ENCODE results near the gene ASXL3. TPM values are rescaled to one million over a fixed set of nuclear protein-coding genes. Genes with fewer than 3 reads are reported as not detected.
A peak's percentile ranks its signal among the peaks of the same experiment; 100 is the strongest.

The ASXL3 gene
- total RNA-seq, 4 donors from 2014 or later: 0.93 to 2.2 (median 1.5) TPM

DNA sequence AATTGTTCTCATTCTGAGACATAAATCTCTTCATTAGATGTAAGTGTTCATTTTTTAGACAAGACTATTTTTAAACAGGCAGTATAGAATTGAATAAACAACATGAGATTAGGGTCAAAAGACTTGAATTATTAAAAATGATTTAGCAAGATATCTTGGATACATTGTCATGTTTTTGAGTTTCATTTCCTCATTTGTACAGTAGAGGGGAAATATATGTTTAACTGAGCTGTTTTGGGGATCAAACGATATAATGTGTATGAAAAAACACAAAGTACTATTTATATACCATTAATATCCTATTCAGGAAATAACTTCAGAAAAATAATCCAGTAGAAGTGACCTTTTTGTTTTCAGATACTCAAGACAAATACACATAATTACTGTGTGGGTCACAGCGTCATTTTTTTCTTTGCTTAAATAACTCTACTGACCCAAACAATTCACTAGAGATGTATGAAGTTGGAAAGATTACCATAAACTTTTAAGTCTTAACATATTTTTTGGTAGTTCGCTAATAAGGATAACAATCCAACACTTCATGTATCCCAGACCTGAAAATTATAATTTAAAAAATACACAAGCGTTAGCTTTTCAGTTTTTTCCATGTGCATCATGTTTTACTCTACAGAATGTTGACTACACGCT lies 896 bp upstream of the ASXL3 start:
- 11% methylated on average over 5 of the region's 5 CpGs for WGBS, 2 donors (ENCODE audit: low coverage in 1 of 2)
- ATAC-seq: no peak
- H3K36me3 ChIP-seq: no peaks in the 10 kb centered on the region
- peaks cover 0 to 23% (median 6%) of the 10 kb centered on the region in 3 donors for H3K4me1 ChIP-seq
- peaks cover 41% of the 10 kb centered on the region for H3K27me3 ChIP-seq
- peak overlapping the region; percentile 49 to 67 for H3K4me3 ChIP-seq
- H3K27ac ChIP-seq: peak overlapping the region in 3 of 4 donors; percentile 80 to 90 (median 81)
- H3K9me3 ChIP-seq: no peaks in the 10 kb centered on the region
- TF ChIP-seq POLR2A (IDR thresholded peaks at IDR 0.05) (no peak), CTCF (IDR thresholded peaks at IDR 0.05) (no peak), POLR2AphosphoS5 (IDR thresholded peaks at IDR 0.05) (no peak), EP300 (IDR thresholded peaks at IDR 0.05) (no peak)

GRCh38 chr18:33578518-33579348 lies 714 bp downstream of the ASXL3 start:
- H3K4me1 ChIP-seq: peaks cover 0 to 23% (median 6%) of the 10 kb centered on the region in 3 donors
- ATAC-seq: peak; percentile 32
- 2% methylated on average over 17 of the region's 80 CpGs; no CpG with 5 or more reads in 1 of the 2 donors for WGBS, 2 donors (ENCODE audit: low coverage in 1 of 2)
- H3K4me3 ChIP-seq: peak overlapping the region; percentile 42 to 67
- H3K9me3 ChIP-seq: no peaks in the 10 kb centered on the region
- peaks cover 41% of the 10 kb centered on the region for H3K27me3 ChIP-seq
- H3K27ac ChIP-seq: peak overlapping the region in 3 of 4 donors; percentile 80 to 82 (median 81)
- no peaks in the 10 kb centered on the region for H3K36me3 ChIP-seq
- no peak for TF ChIP-seq EP300 (IDR thresholded peaks at IDR 0.05)
- TF ChIP-seq POLR2A (IDR thresholded peaks at IDR 0.05): no peak
- TF ChIP-seq CTCF (IDR thresholded peaks at IDR 0.05): no peak
- no peak for TF ChIP-seq POLR2AphosphoS5 (IDR thresholded peaks at IDR 0.05)

- 23 to 24% methylated on average over 13 to 16 of the region's 16 CpGs for WGBS, 2 donors (ENCODE audit: low coverage in 1 of 2)
- Histone ChIP-seq H3K27me3 (peaks cover 40% of the 10 kb centered on the region), H3K9me3 (no peaks in the 10 kb centered on the region), H3K27ac (peak overlapping the region in 3 of 4 donors; percentile 80 to 82 (median 81)), H3K4me1 (peaks cover 0 to 23% (median 6%) of the 10 kb centered on the region in 3 donors), H3K4me3 (peak overlapping the region; percentile 42 to 67), H3K36me3 (no peaks in the 10 kb centered on the region)
- TF ChIP-seq POLR2A (IDR thresholded peaks at IDR 0.05) (no peak), CTCF (IDR thresholded peaks at IDR 0.05) (no peak), POLR2AphosphoS5 (IDR thresholded peaks at IDR 0.05) (no peak), EP300 (IDR thresholded peaks at IDR 0.05) (no peak)
- ATAC-seq: peak; percentile 3
Measured at GRCh38 chr18:33579349-33580215, 1.6 kb downstream of the ASXL3 start.

- Histone ChIP-seq H3K36me3 (no peaks in the 10 kb centered on the region), H3K4me1 (peaks cover 0 to 23% (median 6%) of the 10 kb centered on the region in 3 donors), H3K9me3 (no peaks in the 10 kb centered on the region), H3K27me3 (peaks cover 30% of the 10 kb centered on the region), H3K27ac (no peak overlapping the region), H3K4me3 (no peak overlapping the region)
- TF ChIP-seq CTCF (IDR thresholded peaks at IDR 0.05) (no peak), POLR2A (IDR thresholded peaks at IDR 0.05) (no peak), POLR2AphosphoS5 (IDR thresholded peaks at IDR 0.05) (no peak), EP300 (IDR thresholded peaks at IDR 0.05) (no peak)
- WGBS, 2 donors (ENCODE audit: low coverage in 1 of 2): 77 to 84% methylated on average over 4 of the region's 4 CpGs
- no peak for ATAC-seq
Measured at GRCh38 chr18:33580546-33580945, 2.5 kb downstream of the ASXL3 start.

Data from gastroesophageal sphincter (tissue), 4 donors.